Liver (tissue), 10 donors: ENCODE results near the gene GOLGA6D. TPM values are rescaled to one million over a fixed set of nuclear protein-coding genes. Genes with fewer than 3 reads are reported as not detected.
"Not testable (repeated sequence)": the region's sequence is repeated elsewhere in the genome, so short reads cannot be mapped to it uniquely, and the experiment has no call there.

Source experiments
- DNase-seq: peaks from one replicate; pipeline ENCODE4 v3.0.0-alpha.2; 2017; ENCODE audit warnings: low spot score
- H3K27ac ChIP-seq, 2 donors: one replicate each; pipeline ENCODE4 v1.7.0; 2013; ENCODE audit warnings: inconsistent platforms in 2 of 2, low read length in 2 of 2, control low read depth in 1 of 2, low read depth in 1 of 2, mild to moderate bottlenecking in 1 of 2
- H3K27me3 ChIP-seq, 4 donors: one replicate each; pipeline versions ENCODE4 v1.6.1 to v1.7.0; 2013; ENCODE audit warnings: low read length in 3 of 4, inconsistent platforms in 1 of 4, mild to moderate bottlenecking in 1 of 4, moderate library complexity in 1 of 4; ENCODE audit not compliant: control insufficient read depth in 4 of 4, insufficient read depth in 4 of 4
- H3K36me3 ChIP-seq, 4 donors: one replicate each; pipeline versions ENCODE4 v1.6.1 to v1.7.0; 2013; ENCODE audit warnings: low read length in 3 of 4, mild to moderate bottlenecking in 3 of 4, low read depth in 1 of 4, moderate library complexity in 1 of 4; ENCODE audit not compliant: control insufficient read depth in 4 of 4, insufficient read depth in 3 of 4
- H3K4me1 ChIP-seq, 4 donors: one replicate each; pipeline versions ENCODE4 v1.6.1 to v1.7.0; 2013; ENCODE audit warnings: low read length in 3 of 4, mild to moderate bottlenecking in 3 of 4, moderate library complexity in 1 of 4; ENCODE audit not compliant: control insufficient read depth in 4 of 4, insufficient read depth in 4 of 4
- H3K4me3 ChIP-seq, 3 donors: one replicate each; pipeline versions ENCODE4 v1.6.1 to v1.7.0; 2013; ENCODE audit warnings: low read length in 3 of 3, control low read depth in 1 of 3, low read depth in 1 of 3, mild to moderate bottlenecking in 1 of 3
- H3K9ac ChIP-seq, 2 donors: one replicate each; pipeline ENCODE4 v1.7.0; 2013; ENCODE audit warnings: low read length in 2 of 2, mild to moderate bottlenecking in 2 of 2, moderate library complexity in 2 of 2, control low read depth in 1 of 2, low read depth in 1 of 2
- H3K9me3 ChIP-seq, 4 donors: one replicate each; pipeline versions ENCODE4 v1.6.1 to v1.7.0; 2013; ENCODE audit warnings: low read length in 3 of 4; ENCODE audit not compliant: control insufficient read depth in 4 of 4
- EGR1 ChIP-seq, 2 donors: IDR thresholded peaks; 2 replicates each; pipeline ENCODE4 v1.6.1; 2016 to 2018; ENCODE audit warnings: antibody characterized with exemption in 2 of 2, low read depth in 2 of 2
- FOXA1 ChIP-seq: IDR thresholded peaks from 2 replicates; pipeline ENCODE4 v1.6.1; 2016; ENCODE audit warnings: antibody characterized with exemption
- FOXA2 ChIP-seq: IDR thresholded peaks from 2 replicates; pipeline ENCODE4 v1.6.1; 2016; ENCODE audit warnings: antibody characterized with exemption
- GABPA ChIP-seq, 2 donors: IDR thresholded peaks in 1 of 2; conservative IDR thresholded peaks in 1 of 2; 2 replicates each; pipeline ENCODE4 v1.6.1; 2016; ENCODE audit warnings: antibody characterized with exemption in 2 of 2, mild to moderate bottlenecking in 1 of 2, moderate library complexity in 1 of 2
- HNF4A ChIP-seq, 2 donors: conservative IDR thresholded peaks; 2 replicates each; pipeline ENCODE4 v1.6.1; 2016; ENCODE audit warnings: antibody characterized with exemption in 2 of 2, mild to moderate bottlenecking in 2 of 2
- HNF4G ChIP-seq: IDR thresholded peaks from 2 replicates; pipeline ENCODE4 v1.6.1; 2016; ENCODE audit warnings: antibody characterized with exemption
- JUND ChIP-seq, 2 donors: IDR thresholded peaks; 2 replicates each; pipeline ENCODE4 v1.6.1; 2016; ENCODE audit warnings: antibody characterized with exemption in 2 of 2
- MAX ChIP-seq: IDR thresholded peaks from 2 replicates; pipeline ENCODE4 v1.6.1; 2016; ENCODE audit warnings: antibody characterized with exemption
- NR2F2 ChIP-seq: IDR thresholded peaks from 2 replicates; pipeline ENCODE4 v1.6.1; 2016; ENCODE audit warnings: antibody characterized with exemption
- RAD21 ChIP-seq, 2 donors: IDR thresholded peaks; 2 replicates each; pipeline ENCODE4 v1.6.1; 2016; ENCODE audit warnings: antibody characterized with exemption in 2 of 2, mild to moderate bottlenecking in 2 of 2
- REST ChIP-seq: IDR thresholded peaks from 2 replicates; pipeline ENCODE4 v1.6.1; 2016; ENCODE audit warnings: antibody characterized with exemption, mild to moderate bottlenecking
- RXRA ChIP-seq, 2 donors: IDR thresholded peaks; 2 replicates each; pipeline ENCODE4 v1.6.1; 2017 to 2018; ENCODE audit warnings: antibody characterized with exemption in 2 of 2, mild to moderate bottlenecking in 1 of 2
- SP1 ChIP-seq: IDR thresholded peaks from 2 replicates; pipeline ENCODE4 v1.6.1; 2018; ENCODE audit warnings: antibody characterized with exemption, mild to moderate bottlenecking
- TAF1 ChIP-seq: conservative IDR thresholded peaks from 2 replicates; pipeline ENCODE4 v1.6.1; 2016; ENCODE audit warnings: antibody characterized with exemption, mild to moderate bottlenecking
- YY1 ChIP-seq: IDR thresholded peaks from 2 replicates; pipeline ENCODE4 v1.6.1; 2016; ENCODE audit warnings: antibody characterized with exemption, mild to moderate bottlenecking
- ZBTB33 ChIP-seq: IDR thresholded peaks from 2 replicates; pipeline ENCODE4 v1.6.1; 2016; ENCODE audit warnings: antibody characterized with exemption
- WGBS: extraction: QIAGEN DNeasy Blood & Tissue Kit; methylation state at CpG from one replicate; pipeline ENCODE4 v1.1.7; 2013; 5-methylcytosine and 5-hydroxymethylcytosine counted together
- polyA plus RNA-seq, 2 donors: library from polyadenylated mRNA; stranded (reverse) in 1 of 2; unstranded in 1 of 2; fragments of 200-250 nt in 1 of 2; fragments of >200 nt in 1 of 2; fragmentation: Nextera tagmentation in 1 of 2; extraction: Ambion mirVana in 1 of 2; gene quantifications; one replicate each; pipeline versions ENCODE4 v1.2.1 to v1.2.3, GENCODE V29; 2013 to 2015
- small RNA-seq: library from RNA; depleted of rRNA; stranded (forward); fragments of <200 nt; gene quantifications from one replicate; pipeline ENCODE3, GENCODE V24; 2014
- total RNA-seq, 2 donors: library from RNA; depleted of rRNA; stranded (reverse); fragments of >200 nt; gene quantifications; one replicate each; pipeline ENCODE4 v1.2.3, GENCODE V29; 2014
- TF ChIP-seq, protein P1 (sequence below): IDR thresholded peaks from 2 replicates; pipeline ENCODE4 v1.6.1; 2016; ENCODE audit warnings: antibody characterized with exemption
- TF ChIP-seq, protein P2 (sequence below): fragments of 150-350 bp; IDR thresholded peaks from 2 replicates; pipeline ENCODE4 v1.5.1; 2017; ENCODE audit warnings: improper control_type of control experiment, low read depth, low read length; ENCODE audit not compliant: missing input control
- donor health status: healthy.
- donor health status: healthy.
- donor health status: healthy.
- donor health status: healthy.
- donor health status: healthy.

The GOLGA6D gene
- total and polyA plus RNA-seq, 4 donors: 0.02 to 0.08 (median 0.05) TPM

DNA sequence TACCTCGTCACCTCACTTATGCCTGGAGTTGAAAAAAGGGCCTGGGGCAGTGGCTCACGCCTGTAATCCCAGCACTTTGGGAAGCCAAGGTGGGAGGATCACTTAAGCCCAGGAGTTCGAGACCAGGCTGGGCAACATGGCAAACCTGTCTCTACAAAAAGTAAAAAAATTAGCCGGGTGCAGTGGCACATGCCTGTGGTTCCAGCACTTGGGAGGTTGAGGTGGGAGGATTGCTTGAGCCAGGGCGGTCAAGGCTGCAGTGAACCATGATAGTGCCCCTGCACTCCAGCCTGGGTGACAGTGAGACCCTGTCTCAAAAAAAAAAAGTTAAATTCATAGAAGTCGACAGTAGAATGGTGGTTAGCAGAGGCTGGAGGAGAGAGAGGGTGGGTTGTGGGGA lies 59.6 kb downstream of the GOLGA6D start:
- Histone ChIP-seq H3K27ac (no peak overlapping the region), H3K9ac (no peak overlapping the region), H3K36me3 (peaks cover 0 to 10% (median 4%) of the 10 kb centered on the region in 4 donors), H3K4me3 (no peak overlapping the region), H3K4me1 (peaks cover 0 to 10% (median 5%) of the 10 kb centered on the region in 4 donors), H3K27me3 (no peaks in the 10 kb centered on the region), H3K9me3 (no peaks in the 10 kb centered on the region)
- no peak for DNase-seq
- WGBS: 92% methylated on average over 6 of the region's 6 CpGs
- no peak for TF ChIP-seq RAD21 (IDR thresholded peaks at IDR 0.05)
- no peak for TF ChIP-seq MAX
- no peak for TF ChIP-seq EGR1 (IDR thresholded peaks at IDR 0.05; ENCODE audit: low read depth in 2 of 2)
- no peak for TF ChIP-seq RXRA (IDR thresholded peaks at IDR 0.05)
- TF ChIP-seq REST: no peak
- no peak for TF ChIP-seq YY1
- TF ChIP-seq, protein P1, sequence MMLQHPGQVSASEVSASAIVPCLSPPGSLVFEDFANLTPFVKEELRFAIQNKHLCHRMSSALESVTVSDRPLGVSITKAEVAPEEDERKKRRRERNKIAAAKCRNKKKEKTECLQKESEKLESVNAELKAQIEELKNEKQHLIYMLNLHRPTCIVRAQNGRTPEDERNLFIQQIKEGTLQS: no peak
- TF ChIP-seq ZBTB33: no peak
- no peak for TF ChIP-seq FOXA1
- TF ChIP-seq, protein P2, sequence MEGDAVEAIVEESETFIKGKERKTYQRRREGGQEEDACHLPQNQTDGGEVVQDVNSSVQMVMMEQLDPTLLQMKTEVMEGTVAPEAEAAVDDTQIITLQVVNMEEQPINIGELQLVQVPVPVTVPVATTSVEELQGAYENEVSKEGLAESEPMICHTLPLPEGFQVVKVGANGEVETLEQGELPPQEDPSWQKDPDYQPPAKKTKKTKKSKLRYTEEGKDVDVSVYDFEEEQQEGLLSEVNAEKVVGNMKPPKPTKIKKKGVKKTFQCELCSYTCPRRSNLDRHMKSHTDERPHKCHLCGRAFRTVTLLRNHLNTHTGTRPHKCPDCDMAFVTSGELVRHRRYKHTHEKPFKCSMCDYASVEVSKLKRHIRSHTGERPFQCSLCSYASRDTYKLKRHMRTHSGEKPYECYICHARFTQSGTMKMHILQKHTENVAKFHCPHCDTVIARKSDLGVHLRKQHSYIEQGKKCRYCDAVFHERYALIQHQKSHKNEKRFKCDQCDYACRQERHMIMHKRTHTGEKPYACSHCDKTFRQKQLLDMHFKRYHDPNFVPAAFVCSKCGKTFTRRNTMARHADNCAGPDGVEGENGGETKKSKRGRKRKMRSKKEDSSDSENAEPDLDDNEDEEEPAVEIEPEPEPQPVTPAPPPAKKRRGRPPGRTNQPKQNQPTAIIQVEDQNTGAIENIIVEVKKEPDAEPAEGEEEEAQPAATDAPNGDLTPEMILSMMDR: no peak
- no peak for TF ChIP-seq HNF4A (conservative IDR thresholded peaks at IDR 0.05)
- TF ChIP-seq GABPA (IDR thresholded peaks at IDR 0.05 in 1 of 2, conservative IDR thresholded peaks at IDR 0.05 in 1 of 2): no peak
- no peak for TF ChIP-seq FOXA2
- TF ChIP-seq SP1: no peak
- no peak for TF ChIP-seq JUND (IDR thresholded peaks at IDR 0.05)
- TF ChIP-seq HNF4G: no peak
- TF ChIP-seq TAF1: no peak
- no peak for TF ChIP-seq NR2F2

DNA sequence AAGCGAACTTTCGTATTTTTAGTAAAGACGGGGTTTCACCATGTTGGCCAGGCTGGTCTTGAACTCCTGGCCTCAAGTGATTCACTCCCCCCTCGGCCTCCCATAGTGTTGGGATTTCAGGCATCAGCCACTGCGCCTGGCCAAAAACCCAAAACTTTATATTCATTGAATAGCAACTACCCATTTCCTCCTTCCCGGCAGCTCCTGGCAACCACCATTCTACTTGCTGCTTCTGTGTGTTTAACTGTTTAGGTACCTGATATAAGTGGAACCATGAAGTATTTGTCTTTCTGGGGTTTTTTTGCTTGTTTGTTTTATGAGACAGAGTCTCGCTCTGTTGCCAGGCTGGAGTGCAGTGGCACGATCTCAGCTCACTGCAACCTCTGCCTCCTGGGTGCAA lies 61.3 kb downstream of the GOLGA6D start:
- 62% methylated on average over 8 of the region's 8 CpGs for WGBS
- H3K36me3 ChIP-seq, H3K27me3 ChIP-seq, H3K9ac ChIP-seq, H3K9me3 ChIP-seq, H3K27ac ChIP-seq, H3K4me3 ChIP-seq, DNase-seq: not testable (repeated sequence)
- H3K4me1 ChIP-seq: peaks cover 3 to 18% (median 9%) of the 10 kb centered on the region in 4 donors

Small RNA genes lying within 50 kb of the gene (small RNA-seq; reads per million reads assigned to genes)
- gene AC068338.1 (not detected), gene RN7SL327P (not detected), gene RN7SL489P (not detected)

Other genes starting within 250 kb of the GOLGA6D start
- gene C15orf39, start 81.0 kb upstream of the GOLGA6D start, total RNA-seq: 1 to 10 TPM; 2.3 to 4.0 TPM
- 1 to 10 TPM; 1.2 to 3.7 TPM for gene C15orf39, start 81.0 kb upstream of the GOLGA6D start, polyA plus RNA-seq
- under 1 TPM in 1 of 2 donors, not detected in 1; 0.08 TPM for gene GOLGA6C, start 24.5 kb upstream of the GOLGA6D start, total RNA-seq
- gene GOLGA6C, start 24.5 kb upstream of the GOLGA6D start, polyA plus RNA-seq: not detected
- gene COMMD4, start 53.2 kb downstream of the GOLGA6D start, total RNA-seq: 10 to 100 TPM; 21.2 to 28.3 TPM
- 10 to 100 TPM; 46.2 to 56.0 TPM for gene COMMD4, start 53.2 kb downstream of the GOLGA6D start, polyA plus RNA-seq
- gene NEIL1, start 64.2 kb downstream of the GOLGA6D start, total RNA-seq: 10 to 100 TPM in 1 of 2 donors, 1 to 10 TPM in 1; 5.3 to 25.8 TPM
- 10 to 100 TPM; 11.2 to 23.8 TPM for gene NEIL1, start 64.2 kb downstream of the GOLGA6D start, polyA plus RNA-seq
- 100 to 1,000 TPM in 1 of 2 donors, 10 to 100 TPM in 1; 61.8 to 143 TPM for gene MAN2C1, start 85.8 kb downstream of the GOLGA6D start, total RNA-seq
- 10 to 100 TPM; 44.3 to 57.3 TPM for gene MAN2C1, start 85.8 kb downstream of the GOLGA6D start, polyA plus RNA-seq
- 10 to 100 TPM; 19.6 to 21.9 TPM for gene SIN3A, start 168.9 kb downstream of the GOLGA6D start, total RNA-seq
- 1 to 10 TPM; 6.8 to 7.1 TPM for gene SIN3A, start 168.9 kb downstream of the GOLGA6D start, polyA plus RNA-seq